ENCODE results near the gene SPATA17.

The SPATA17 gene

GRCh38 chr1:217747156-217747769, 116.1 kb downstream of the SPATA17 start:
- Mint-ChIP-seq H3K4me1 (no peaks in the 10 kb centered on the region), H3K27ac (no peak overlapping the region), H3K27me3 (no peaks in the 10 kb centered on the region), H3K9me3 (no peaks in the 10 kb centered on the region), H3K4me3 (no peak overlapping the region)
- ATAC-seq = no peak
- DNase-seq = no peak

GRCh38 chr1:217769768-217770167, 138.6 kb downstream of the SPATA17 start:
- Mint-ChIP-seq H3K9me3 (no peaks in the 10 kb centered on the region), H3K27me3 (no peaks in the 10 kb centered on the region), H3K4me3 (no peak overlapping the region), H3K4me1 (no peaks in the 10 kb centered on the region), H3K27ac (no peak overlapping the region)
- ATAC-seq (no peak), DNase-seq (no peak)

- DNase-seq = no peak
- H3K9me3 Mint-ChIP-seq = no peaks in the 10 kb centered on the region
- no peaks in the 10 kb centered on the region for H3K27me3 Mint-ChIP-seq
- no peaks in the 10 kb centered on the region for H3K4me1 Mint-ChIP-seq
- no peak for ATAC-seq
- H3K4me3 Mint-ChIP-seq = no peak overlapping the region
- no peak overlapping the region for H3K27ac Mint-ChIP-seq
These were observed 139.8 kb downstream of the SPATA17 start for GRCh38 chr1:217770918-217771317.

- Mint-ChIP-seq H3K27ac (no peak overlapping the region), H3K27me3 (no peaks in the 10 kb centered on the region)
These were observed 145.5 kb downstream of the SPATA17 start for GRCh38 chr1:217776693-217777092.

GRCh38 chr1:217781056-217781455, 149.9 kb downstream of the SPATA17 start:
- Mint-ChIP-seq H3K4me3 (no peak overlapping the region), H3K27me3 (no peaks in the 10 kb centered on the region)
- no peak for ATAC-seq

More at GRCh38 chr1:217776693-217777092, 145.5 kb downstream of the SPATA17 start:
- no peak for ATAC-seq
- Mint-ChIP-seq H3K9me3 (no peaks in the 10 kb centered on the region), H3K4me1 (no peaks in the 10 kb centered on the region), H3K4me3 (no peak overlapping the region)
- DNase-seq = no peak

GRCh38 chr1:217791091-217791490, 159.9 kb downstream of the SPATA17 start:
- Mint-ChIP-seq H3K27ac (no peak overlapping the region), H3K4me3 (no peak overlapping the region), H3K27me3 (no peaks in the 10 kb centered on the region), H3K4me1 (no peaks in the 10 kb centered on the region), H3K9me3 (no peaks in the 10 kb centered on the region)
- DNase-seq = no peak
- ATAC-seq = no peak

More at GRCh38 chr1:217781056-217781455, 149.9 kb downstream of the SPATA17 start:
- Mint-ChIP-seq H3K9me3 (peaks cover 0 to 4% of the 10 kb centered on the region in 2 donors), H3K4me1 (no peaks in the 10 kb centered on the region), H3K27ac (no peak overlapping the region)
- DNase-seq = no peak

GRCh38 chr1:217805792-217806191, 174.6 kb downstream of the SPATA17 start:
- no peak for DNase-seq
- H3K27me3 Mint-ChIP-seq = no peaks in the 10 kb centered on the region
- no peaks in the 10 kb centered on the region for H3K4me1 Mint-ChIP-seq
- H3K9me3 Mint-ChIP-seq = peaks cover 0 to 4% of the 10 kb centered on the region in 2 donors
- no peak for ATAC-seq
- no peak overlapping the region for H3K4me3 Mint-ChIP-seq
- no peak overlapping the region for H3K27ac Mint-ChIP-seq

- H3K27ac Mint-ChIP-seq = no peak overlapping the region
- H3K27me3 Mint-ChIP-seq = no peaks in the 10 kb centered on the region
- H3K4me1 Mint-ChIP-seq = no peaks in the 10 kb centered on the region
- no peak for DNase-seq
- peaks cover 1 to 7% of the 10 kb centered on the region in 2 donors for H3K9me3 Mint-ChIP-seq
- no peak for ATAC-seq
- no peak overlapping the region for H3K4me3 Mint-ChIP-seq
These were observed 181.0 kb downstream of the SPATA17 start for GRCh38 chr1:217812175-217812574.

GRCh38 chr1:217813031-217813430, 181.9 kb downstream of the SPATA17 start:
- Mint-ChIP-seq H3K9me3 (peaks cover 5 to 11% of the 10 kb centered on the region in 2 donors), H3K27ac (no peak overlapping the region), H3K4me3 (no peak overlapping the region), H3K4me1 (no peaks in the 10 kb centered on the region), H3K27me3 (no peaks in the 10 kb centered on the region)
- DNase-seq (no peak), ATAC-seq (no peak)

- H3K4me1 Mint-ChIP-seq = no peaks in the 10 kb centered on the region
- H3K4me3 Mint-ChIP-seq = no peak overlapping the region
- H3K27me3 Mint-ChIP-seq = no peaks in the 10 kb centered on the region
- no peak for DNase-seq
- no peak for ATAC-seq
- no peaks in the 10 kb centered on the region for H3K9me3 Mint-ChIP-seq
- no peak overlapping the region for H3K27ac Mint-ChIP-seq
These were observed 206.5 kb downstream of the SPATA17 start for GRCh38 chr1:217837691-217838090.

GRCh38 chr1:217839161-217839560, 208.0 kb downstream of the SPATA17 start:
- Mint-ChIP-seq H3K27me3 (no peaks in the 10 kb centered on the region), H3K4me3 (no peak overlapping the region), H3K27ac (no peak overlapping the region), H3K9me3 (no peaks in the 10 kb centered on the region), H3K4me1 (no peaks in the 10 kb centered on the region)
- ATAC-seq (no peak), DNase-seq (no peak)

GRCh38 chr1:217846733-217847132, 215.6 kb downstream of the SPATA17 start:
- no peaks in the 10 kb centered on the region for H3K27me3 Mint-ChIP-seq
- DNase-seq = no peak
- no peaks in the 10 kb centered on the region for H3K4me1 Mint-ChIP-seq
- no peak for ATAC-seq
- H3K27ac Mint-ChIP-seq = no peak overlapping the region
- no peak overlapping the region for H3K4me3 Mint-ChIP-seq
- H3K9me3 Mint-ChIP-seq = no peaks in the 10 kb centered on the region

GRCh38 chr1:217847643-217848042, 216.5 kb downstream of the SPATA17 start:
- Mint-ChIP-seq H3K27me3 (no peaks in the 10 kb centered on the region), H3K4me3 (no peak overlapping the region), H3K4me1 (no peaks in the 10 kb centered on the region), H3K27ac (no peak overlapping the region), H3K9me3 (no peaks in the 10 kb centered on the region)
- ATAC-seq (no peak), DNase-seq (no peak)

- Mint-ChIP-seq H3K4me1 (no peaks in the 10 kb centered on the region), H3K4me3 (no peak overlapping the region), H3K27me3 (no peaks in the 10 kb centered on the region), H3K9me3 (peaks cover 11 to 12% of the 10 kb centered on the region in 2 donors), H3K27ac (no peak overlapping the region)
- no peak for ATAC-seq
- DNase-seq = no peak
These were observed 225.3 kb downstream of the SPATA17 start for GRCh38 chr1:217856342-217857034.

- ATAC-seq (no peak), DNase-seq (no peak)
- Mint-ChIP-seq H3K4me3 (no peak overlapping the region), H3K27ac (no peak overlapping the region), H3K9me3 (peaks cover 11 to 12% of the 10 kb centered on the region in 2 donors), H3K27me3 (no peaks in the 10 kb centered on the region), H3K4me1 (no peaks in the 10 kb centered on the region)
These were observed 225.9 kb downstream of the SPATA17 start for GRCh38 chr1:217857061-217857460.

- no peak overlapping the region for H3K27ac Mint-ChIP-seq
- H3K27me3 Mint-ChIP-seq = no peaks in the 10 kb centered on the region
- peaks cover 11 to 12% of the 10 kb centered on the region in 2 donors for H3K9me3 Mint-ChIP-seq
- H3K4me3 Mint-ChIP-seq = no peak overlapping the region
- ATAC-seq (no peak), DNase-seq (no peak)
- H3K4me1 Mint-ChIP-seq = no peaks in the 10 kb centered on the region
These were observed 230.5 kb downstream of the SPATA17 start for GRCh38 chr1:217861658-217862057.
